GM23338 (cell line): ENCODE measurements around the gene PGGHG. TPM values are rescaled to one million over a fixed set of nuclear protein-coding genes. Genes with fewer than 3 reads are reported as not detected.
A peak's percentile ranks its signal among the peaks of the same experiment; 100 is the strongest.

Source experiments
- ATAC-seq: fragments of 200-7000 bp; cut with Tn5 transposase; 3 replicates; pipeline ENCODE4 v1.9.1; 2020
- DNase-seq: peaks from one replicate; pipeline ENCODE4 v3.0.0-alpha.2; 2015; ENCODE audit warnings: low spot score
- H2AFZ ChIP-seq: fragments of 200-600 bp; sonication (generic); 2 replicates; pipeline ENCODE4 v1.8.0; 2016; ENCODE audit warnings: antibody characterized with exemption, mild to moderate bottlenecking, moderate library complexity
- H3F3A ChIP-seq: fragments of 200-600 bp; sonication (generic); replicated peaks from 2 replicates; pipeline ENCODE4 v1.8.0; 2017; ENCODE audit warnings: antibody characterized with exemption, mixed run types, low read depth
- H3K27ac ChIP-seq: fragments of 200-600 bp; sonication (generic); 2 replicates; pipeline ENCODE4 v1.6.1; 2016; ENCODE audit warnings: low read depth
- H3K27me3 ChIP-seq: fragments of 200-600 bp; sonication (generic); 2 replicates; pipeline ENCODE4 v1.8.0; 2016; ENCODE audit warnings: mild to moderate bottlenecking, mixed run types, moderate library complexity; ENCODE audit not compliant: insufficient read depth
- H3K36me3 ChIP-seq: fragments of 200-600 bp; sonication (generic); 2 replicates; pipeline ENCODE4 v1.8.0; 2016; ENCODE audit warnings: mild to moderate bottlenecking; ENCODE audit not compliant: insufficient read depth
- H3K4me1 ChIP-seq: fragments of 200-600 bp; sonication (generic); 2 replicates; pipeline ENCODE4 v1.8.0; 2016; ENCODE audit warnings: mild to moderate bottlenecking, moderate library complexity; ENCODE audit not compliant: insufficient read depth
- H3K4me2 ChIP-seq: fragments of 200-600 bp; sonication (generic); 2 replicates; pipeline ENCODE4 v1.7.1; 2017; ENCODE audit warnings: mixed run types
- H3K4me3 ChIP-seq: fragments of 200-600 bp; sonication (generic); 2 replicates; pipeline ENCODE4 v1.6.1; 2016; ENCODE audit warnings: mixed run types
- H3K79me2 ChIP-seq: fragments of 200-600 bp; sonication (generic); replicated peaks from 2 replicates; pipeline ENCODE4 v1.8.0; 2017; ENCODE audit warnings: mild to moderate bottlenecking; ENCODE audit not compliant: insufficient read depth
- H3K9me2 ChIP-seq: fragments of 200-600 bp; sonication (generic); 2 replicates; pipeline ENCODE4 v1.8.0; 2017; ENCODE audit not compliant: insufficient read depth
- H4K20me1 ChIP-seq: fragments of 200-600 bp; sonication (generic); replicated peaks from 2 replicates; pipeline ENCODE4 v1.8.0; 2017; ENCODE audit warnings: mild to moderate bottlenecking; ENCODE audit not compliant: insufficient read depth
- H3K27ac Mint-ChIP-seq: 2 replicates; pipeline ENCODE4 v1.8.0; 2020; ENCODE audit warnings: inconsistent platforms, mild to moderate bottlenecking, moderate library complexity, mixed read lengths
- H3K27me3 Mint-ChIP-seq: 3 replicates; pipeline ENCODE4 v1.8.0; 2022; ENCODE audit warnings: low read depth, mild to moderate bottlenecking, moderate library complexity, mixed read lengths, inconsistent platforms; ENCODE audit not compliant: insufficient read depth, poor library complexity
- H3K36me3 Mint-ChIP-seq: 3 replicates; pipeline ENCODE4 v1.8.0; 2021; ENCODE audit warnings: low read depth, mild to moderate bottlenecking, inconsistent platforms, moderate library complexity, mixed read lengths
- H3K4me1 Mint-ChIP-seq: 3 replicates; pipeline ENCODE4 v1.8.0; 2020; ENCODE audit warnings: mild to moderate bottlenecking, inconsistent platforms, mixed read lengths
- H3K4me3 Mint-ChIP-seq: 3 replicates; pipeline ENCODE4 v1.8.0; 2021; ENCODE audit warnings: moderate library complexity, mild to moderate bottlenecking, inconsistent platforms, mixed read lengths
- H3K9me3 Mint-ChIP-seq: 3 replicates; pipeline ENCODE4 v1.8.0; 2020; ENCODE audit warnings: moderate library complexity, mild to moderate bottlenecking, inconsistent platforms, mixed read lengths
- CREB1 ChIP-seq: fragments of 250-450 bp; sonication (Bioruptor Pico); IDR thresholded peaks from 2 replicates; pipeline ENCODE4 v1.5.0; 2020; ENCODE audit warnings: low read depth, mild to moderate bottlenecking, moderate library complexity
- EZH2 ChIP-seq: fragments of 200-600 bp; sonication (generic); IDR thresholded peaks from one replicate; pipeline ENCODE4 v1.8.0; 2017; ENCODE audit warnings: antibody characterized with exemption, mild to moderate bottlenecking, low read depth; ENCODE audit not compliant: unreplicated experiment
- EZH2phosphoT487 ChIP-seq: fragments of 200-600 bp; sonication (generic); IDR thresholded peaks from one replicate; pipeline ENCODE4 v1.8.1; 2018; ENCODE audit warnings: antibody characterized with exemption; ENCODE audit not compliant: unreplicated experiment
- JUNB ChIP-seq: IDR thresholded peaks from one replicate; pipeline ENCODE4 v1.6.1; 2016; ENCODE audit warnings: antibody characterized with exemption; ENCODE audit not compliant: unreplicated experiment
- NANOG ChIP-seq: IDR thresholded peaks from 2 replicates; pipeline ENCODE4 v1.6.1; 2016; ENCODE audit warnings: antibody characterized with exemption, borderline replicate concordance
- POLR2AphosphoS5 ChIP-seq: IDR thresholded peaks from 2 replicates; pipeline ENCODE4 v1.6.1; 2016; ENCODE audit warnings: antibody characterized with exemption, low read depth
- REST ChIP-seq: IDR thresholded peaks from one replicate; pipeline ENCODE4 v1.6.1; 2018; ENCODE audit warnings: antibody characterized with exemption; ENCODE audit not compliant: unreplicated experiment
- ZNF114 ChIP-seq: fragments of 250-450 bp; sonication (Bioruptor Pico); IDR thresholded peaks from 2 replicates; pipeline ENCODE4 v1.5.0; 2020; ENCODE audit warnings: mild to moderate bottlenecking, moderate library complexity
- ZNF331 ChIP-seq: fragments of 250-450 bp; sonication (Bioruptor Pico); IDR thresholded peaks from 2 replicates; pipeline ENCODE4 v1.5.0; 2020; ENCODE audit warnings: low read depth, mild to moderate bottlenecking, moderate library complexity
- polyA plus RNA-seq: library from polyadenylated mRNA; unstranded; fragments of >200 nt; fragmentation: Nextera tagmentation; extraction: Ambion mirVana; gene quantifications from 2 replicates; pipeline ENCODE4 v1.2.1, GENCODE V29; 2016
- total RNA-seq: library from RNA; depleted of rRNA; stranded (reverse); fragments of >200 nt; shearing (Covaris generic); gene quantifications from 2 replicates; pipeline ENCODE4 v1.2.3, GENCODE V29; 2014

The PGGHG gene
- total and polyA plus RNA-seq, 2 experiments from 2014 or later = 24.9 to 55.8 TPM

GRCh38 chr11:340539-341512, 51.9 kb downstream of the PGGHG start:
- Histone ChIP-seq H3K27me3 (no peaks in the 10 kb centered on the region), H2AFZ (no peak overlapping the region), H3K79me2 (no peaks in the 10 kb centered on the region), H3K4me2 (peak overlapping the region; percentile 3; the same call in 1 of the 2 replicates), H4K20me1 (no peaks in the 10 kb centered on the region), H3K36me3 (no peaks in the 10 kb centered on the region), H3K4me3 (no peak overlapping the region), H3K4me1 (peaks cover 29% of the 10 kb centered on the region), H3K9me2 (no peaks in the 10 kb centered on the region), H3K27ac (peak overlapping the region; percentile 82), H3F3A (peaks cover 8% of the 10 kb centered on the region)
- ATAC-seq (peak; percentile 59), DNase-seq (peak; percentile 89)
- TF ChIP-seq REST (no peak), NANOG (peak; percentile 14; the same call in 1 of the 2 replicates), POLR2AphosphoS5 (no peak), ZNF331 (no peak), JUNB (no peak), EZH2 (no peak), ZNF114 (CRISPR knock-in tag) (no peak)
- Mint-ChIP-seq H3K36me3 (no peaks in the 10 kb centered on the region; the same call in 1 of the 3 replicates), H3K9me3 (peaks cover 3% of the 10 kb centered on the region; the same call in 2 of the 3 replicates), H3K27me3 (peaks cover 18% of the 10 kb centered on the region), H3K4me1 (peaks cover 32% of the 10 kb centered on the region), H3K27ac (peak overlapping the region; percentile 94), H3K4me3 (peak overlapping the region; percentile 51)

- H3K27me3 ChIP-seq = no peaks in the 10 kb centered on the region
- no peak overlapping the region for H3K4me3 ChIP-seq
- no peaks in the 10 kb centered on the region for H3K9me2 ChIP-seq
- Mint-ChIP-seq H3K36me3 (no peaks in the 10 kb centered on the region; the same call in 1 of the 3 replicates), H3K27me3 (peaks cover 14% of the 10 kb centered on the region), H3K27ac (no peak overlapping the region), H3K4me1 (peaks cover 20% of the 10 kb centered on the region), H3K4me3 (no peak overlapping the region), H3K9me3 (peaks cover 3% of the 10 kb centered on the region)
- DNase-seq (no peak), ATAC-seq (no peak)
- no peak overlapping the region for H2AFZ ChIP-seq
- H4K20me1 ChIP-seq = no peaks in the 10 kb centered on the region
- H3K79me2 ChIP-seq = no peaks in the 10 kb centered on the region
- H3K36me3 ChIP-seq = no peaks in the 10 kb centered on the region
- H3K4me1 ChIP-seq = peaks cover 18% of the 10 kb centered on the region
- H3K27ac ChIP-seq = peak overlapping the region; percentile 82; the same call in 1 of the 2 replicates
- H3F3A ChIP-seq = peaks cover 8% of the 10 kb centered on the region
- H3K4me2 ChIP-seq = no peak overlapping the region
- TF ChIP-seq EZH2 = no peak
- no peak for TF ChIP-seq CREB1
- no peak for TF ChIP-seq EZH2phosphoT487
- no peak for TF ChIP-seq POLR2AphosphoS5
Measured at GRCh38 chr11:342328-342727, 53.4 kb downstream of the PGGHG start.
